Immature natural killer cell (primary cell): ENCODE results near the gene FOXO1. TPM values are rescaled to one million over a fixed set of nuclear protein-coding genes. Genes with fewer than 3 reads are reported as not detected.

Experiments used
- DNase-seq, 3 donors: peaks; one replicate each; pipeline ENCODE4 v3.0.0; 2022; ENCODE audit warnings: mixed read lengths in 1 of 3
- H3K27ac Mint-ChIP-seq, 6 donors: one replicate each; pipeline ENCODE4 v1.8.0; 2020; ENCODE audit warnings: mixed read lengths in 6 of 6, mild to moderate bottlenecking in 5 of 6, inconsistent platforms in 4 of 6, moderate library complexity in 3 of 6
- H3K27me3 Mint-ChIP-seq, 3 donors: one replicate each; pipeline ENCODE4 v1.8.0; 2020 to 2021; ENCODE audit warnings: low read depth in 3 of 3, mild to moderate bottlenecking in 3 of 3, mixed read lengths in 3 of 3, moderate library complexity in 3 of 3, inconsistent platforms in 1 of 3
- H3K36me3 Mint-ChIP-seq, 3 donors: one replicate each; pipeline ENCODE4 v1.8.0; 2020; ENCODE audit warnings: mixed read lengths in 3 of 3, inconsistent platforms in 2 of 3, mild to moderate bottlenecking in 2 of 3
- H3K4me1 Mint-ChIP-seq, 2 donors: one replicate each; pipeline ENCODE4 v1.8.0; 2020; ENCODE audit warnings: inconsistent platforms in 2 of 2, mild to moderate bottlenecking in 2 of 2, mixed read lengths in 2 of 2, moderate library complexity in 1 of 2
- H3K4me3 Mint-ChIP-seq, 5 donors: one replicate each; pipeline ENCODE4 v1.8.0; 2020; ENCODE audit warnings: mild to moderate bottlenecking in 5 of 5, mixed read lengths in 5 of 5, inconsistent platforms in 3 of 5, moderate library complexity in 3 of 5
- H3K9me3 Mint-ChIP-seq, 6 donors: one replicate each; pipeline ENCODE4 v1.8.0; 2020; ENCODE audit warnings: mild to moderate bottlenecking in 6 of 6, mixed read lengths in 6 of 6, inconsistent platforms in 4 of 6, moderate library complexity in 3 of 6
- polyA plus RNA-seq, 3 donors: library from polyadenylated mRNA; unstranded; fragments of 300-500 nt; fragmentation: Illumina TruSeq; gene quantifications; one replicate each; pipeline ENCODE4 v1.2.3, GENCODE V29; 2021

The FOXO1 gene
- polyA plus RNA-seq, 3 donors from 2014 or later: 4.5 to 15.6 (median 12.5) TPM

- Mint-ChIP-seq H3K27me3 (peaks cover 0 to 2% (median under 1%) of the 10 kb centered on the region in 3 donors), H3K27ac (peak overlapping the region in 4 of 6 donors; percentile 18 to 67 (median 40)), H3K9me3 (no peaks in the 10 kb centered on the region), H3K36me3 (peaks cover 0 to 6% (median 0%) of the 10 kb centered on the region in 3 donors), H3K4me1 (peaks cover 56 to 69% of the 10 kb centered on the region in 2 donors), H3K4me3 (peak overlapping the region; percentile 9 to 61 (median 21))
- no peak for DNase-seq
Measured at GRCh38 chr13:40640845-40641458, 25.5 kb downstream of the FOXO1 start.

GRCh38 chr13:40640202-40640601, 26.2 kb downstream of the FOXO1 start:
- Mint-ChIP-seq H3K27ac (peak overlapping the region in 3 of 6 donors; percentile 5 to 70 (median 10)), H3K27me3 (peaks cover 0 to 2% (median 2%) of the 10 kb centered on the region in 3 donors), H3K9me3 (no peaks in the 10 kb centered on the region), H3K36me3 (peaks cover 0 to 6% (median 0%) of the 10 kb centered on the region in 3 donors), H3K4me1 (peaks cover 54 to 68% of the 10 kb centered on the region in 2 donors), H3K4me3 (peak overlapping the region in 2 of 5 donors; percentile 0 to 14)
- no peak for DNase-seq

- Mint-ChIP-seq H3K27me3 (peaks cover 0 to 2% (median 2%) of the 10 kb centered on the region in 3 donors), H3K9me3 (no peaks in the 10 kb centered on the region), H3K4me3 (peak overlapping the region in 1 of 5 donors; percentile 1), H3K4me1 (peaks cover 50 to 67% of the 10 kb centered on the region in 2 donors), H3K27ac (peak overlapping the region in 1 of 6 donors; percentile 55), H3K36me3 (peaks cover 0 to 3% (median 0%) of the 10 kb centered on the region in 3 donors)
- DNase-seq: no peak
Measured at GRCh38 chr13:40639221-40639681, 27.2 kb downstream of the FOXO1 start.

- DNase-seq: no peak
- Mint-ChIP-seq H3K9me3 (no peaks in the 10 kb centered on the region), H3K27me3 (peaks cover 0 to 2% (median 2%) of the 10 kb centered on the region in 3 donors), H3K4me1 (peaks cover 54 to 66% of the 10 kb centered on the region in 2 donors), H3K4me3 (peak overlapping the region in 1 of 5 donors; percentile 1), H3K27ac (peak overlapping the region in 4 of 6 donors; percentile 8 to 54 (median 29)), H3K36me3 (peaks cover 0 to 3% (median 0%) of the 10 kb centered on the region in 3 donors)
Measured at GRCh38 chr13:40637643-40638042, 28.8 kb downstream of the FOXO1 start.

- no peak overlapping the region for H3K4me3 Mint-ChIP-seq
- H3K36me3 Mint-ChIP-seq: peaks cover 0 to 3% (median 0%) of the 10 kb centered on the region in 3 donors
- no peaks in the 10 kb centered on the region for H3K9me3 Mint-ChIP-seq
- peaks cover 0 to 2% (median 0%) of the 10 kb centered on the region in 3 donors for H3K27me3 Mint-ChIP-seq
- H3K27ac Mint-ChIP-seq: no peak overlapping the region
- no peak for DNase-seq
- peaks cover 43 to 60% of the 10 kb centered on the region in 2 donors for H3K4me1 Mint-ChIP-seq
Measured at GRCh38 chr13:40635315-40635995, 31.0 kb downstream of the FOXO1 start.

- H3K4me3 Mint-ChIP-seq: no peak overlapping the region
- H3K4me1 Mint-ChIP-seq: peaks cover 30 to 48% of the 10 kb centered on the region in 2 donors
- DNase-seq: no peak
- H3K27me3 Mint-ChIP-seq: peaks cover 0 to 2% (median 0%) of the 10 kb centered on the region in 3 donors
- H3K9me3 Mint-ChIP-seq: no peaks in the 10 kb centered on the region
- peaks cover 0 to 3% (median 3%) of the 10 kb centered on the region in 3 donors for H3K36me3 Mint-ChIP-seq
- H3K27ac Mint-ChIP-seq: no peak overlapping the region
Measured at GRCh38 chr13:40632915-40633314, 33.5 kb downstream of the FOXO1 start.

GRCh38 chr13:40631605-40632004, 34.8 kb downstream of the FOXO1 start:
- Mint-ChIP-seq H3K4me3 (no peak overlapping the region), H3K9me3 (no peaks in the 10 kb centered on the region), H3K36me3 (peaks cover 0 to 4% (median 3%) of the 10 kb centered on the region in 3 donors), H3K4me1 (peaks cover 27 to 44% of the 10 kb centered on the region in 2 donors), H3K27ac (no peak overlapping the region), H3K27me3 (peaks cover 0 to 2% (median 0%) of the 10 kb centered on the region in 3 donors)
- DNase-seq: no peak

GRCh38 chr13:40629678-40630384, 36.6 kb downstream of the FOXO1 start:
- peaks cover 0 to 4% (median 3%) of the 10 kb centered on the region in 3 donors for H3K36me3 Mint-ChIP-seq
- H3K4me1 Mint-ChIP-seq: peaks cover 29 to 48% of the 10 kb centered on the region in 2 donors
- no peak overlapping the region for H3K4me3 Mint-ChIP-seq
- no peaks in the 10 kb centered on the region for H3K27me3 Mint-ChIP-seq
- no peak for DNase-seq
- H3K9me3 Mint-ChIP-seq: no peaks in the 10 kb centered on the region
- no peak overlapping the region for H3K27ac Mint-ChIP-seq

GRCh38 chr13:40626977-40627376, 39.5 kb downstream of the FOXO1 start:
- DNase-seq: no peak
- H3K27ac Mint-ChIP-seq: peak overlapping the region in 2 of 6 donors; percentile 4 to 9
- H3K36me3 Mint-ChIP-seq: peaks cover 0 to 4% (median 3%) of the 10 kb centered on the region in 3 donors
- peaks cover 43 to 66% of the 10 kb centered on the region in 2 donors for H3K4me1 Mint-ChIP-seq
- no peak overlapping the region for H3K4me3 Mint-ChIP-seq
- peaks cover 0 to 2% (median 0%) of the 10 kb centered on the region in 3 donors for H3K27me3 Mint-ChIP-seq
- no peaks in the 10 kb centered on the region for H3K9me3 Mint-ChIP-seq

GRCh38 chr13:40626561-40626960, 39.9 kb downstream of the FOXO1 start:
- peaks cover 42 to 63% of the 10 kb centered on the region in 2 donors for H3K4me1 Mint-ChIP-seq
- no peak overlapping the region for H3K4me3 Mint-ChIP-seq
- H3K36me3 Mint-ChIP-seq: peaks cover 0 to 4% (median 3%) of the 10 kb centered on the region in 3 donors
- DNase-seq: no peak
- H3K9me3 Mint-ChIP-seq: no peaks in the 10 kb centered on the region
- peaks cover 0 to 2% (median 0%) of the 10 kb centered on the region in 3 donors for H3K27me3 Mint-ChIP-seq
- H3K27ac Mint-ChIP-seq: peak overlapping the region in 2 of 6 donors; percentile 0 to 38

- peak overlapping the region in 1 of 6 donors; percentile 28 for H3K27ac Mint-ChIP-seq
- H3K4me3 Mint-ChIP-seq: no peak overlapping the region
- no peak for DNase-seq
- peaks cover 0 to 4% (median 0%) of the 10 kb centered on the region in 3 donors for H3K27me3 Mint-ChIP-seq
- H3K9me3 Mint-ChIP-seq: no peaks in the 10 kb centered on the region
- H3K4me1 Mint-ChIP-seq: peaks cover 39 to 58% of the 10 kb centered on the region in 2 donors
- H3K36me3 Mint-ChIP-seq: peaks cover 0 to 4% (median 3%) of the 10 kb centered on the region in 3 donors
Measured at GRCh38 chr13:40624986-40625385, 41.5 kb downstream of the FOXO1 start.

- Mint-ChIP-seq H3K4me1 (peaks cover 36 to 64% of the 10 kb centered on the region in 2 donors), H3K9me3 (no peaks in the 10 kb centered on the region), H3K4me3 (no peak overlapping the region), H3K36me3 (peaks cover 0 to 4% (median 3%) of the 10 kb centered on the region in 3 donors), H3K27ac (no peak overlapping the region), H3K27me3 (peaks cover 0 to 4% (median 0%) of the 10 kb centered on the region in 3 donors)
- no peak for DNase-seq
Measured at GRCh38 chr13:40624383-40624782, 42.1 kb downstream of the FOXO1 start.

GRCh38 chr13:40622761-40623160, 43.7 kb downstream of the FOXO1 start:
- Mint-ChIP-seq H3K4me1 (peaks cover 29 to 63% of the 10 kb centered on the region in 2 donors), H3K27ac (peak overlapping the region in 2 of 6 donors; percentile 6 to 35), H3K9me3 (no peaks in the 10 kb centered on the region), H3K36me3 (peaks cover 0 to 4% (median 0%) of the 10 kb centered on the region in 3 donors), H3K27me3 (peaks cover 0 to 4% (median 0%) of the 10 kb centered on the region in 3 donors), H3K4me3 (no peak overlapping the region)
- no peak for DNase-seq
